AG09309 (cell line): ENCODE data around the gene PLGRKT.
"Not testable (repeated sequence)": the region's sequence is repeated elsewhere in the genome, so short reads cannot be mapped to it uniquely, and the experiment has no call there.

Source experiments
- DNase-seq: peaks from one replicate; pipeline ENCODE4 v3.0.0-alpha.2; 2010; ENCODE audit warnings: low read depth
- H3K4me3 ChIP-seq: 2 replicates; pipeline ENCODE4 v1.5.1; 2011; ENCODE audit warnings: mild to moderate bottlenecking, low read depth, low read length, moderate library complexity; ENCODE audit not compliant: control insufficient read depth
- TF ChIP-seq, protein P1 (sequence below): IDR thresholded peaks from 2 replicates; pipeline ENCODE4 v1.5.1; 2011; ENCODE audit warnings: mild to moderate bottlenecking, low read depth, low read length, inconsistent platforms; ENCODE audit not compliant: insufficient read depth, control insufficient read depth; ENCODE audit errors: missing control alignments

The PLGRKT gene

GRCh38 chr9:5480919-5481318 is 43.2 kb upstream of the PLGRKT start:
- H3K4me3 ChIP-seq, result no peak overlapping the region
- TF ChIP-seq, protein P1, sequence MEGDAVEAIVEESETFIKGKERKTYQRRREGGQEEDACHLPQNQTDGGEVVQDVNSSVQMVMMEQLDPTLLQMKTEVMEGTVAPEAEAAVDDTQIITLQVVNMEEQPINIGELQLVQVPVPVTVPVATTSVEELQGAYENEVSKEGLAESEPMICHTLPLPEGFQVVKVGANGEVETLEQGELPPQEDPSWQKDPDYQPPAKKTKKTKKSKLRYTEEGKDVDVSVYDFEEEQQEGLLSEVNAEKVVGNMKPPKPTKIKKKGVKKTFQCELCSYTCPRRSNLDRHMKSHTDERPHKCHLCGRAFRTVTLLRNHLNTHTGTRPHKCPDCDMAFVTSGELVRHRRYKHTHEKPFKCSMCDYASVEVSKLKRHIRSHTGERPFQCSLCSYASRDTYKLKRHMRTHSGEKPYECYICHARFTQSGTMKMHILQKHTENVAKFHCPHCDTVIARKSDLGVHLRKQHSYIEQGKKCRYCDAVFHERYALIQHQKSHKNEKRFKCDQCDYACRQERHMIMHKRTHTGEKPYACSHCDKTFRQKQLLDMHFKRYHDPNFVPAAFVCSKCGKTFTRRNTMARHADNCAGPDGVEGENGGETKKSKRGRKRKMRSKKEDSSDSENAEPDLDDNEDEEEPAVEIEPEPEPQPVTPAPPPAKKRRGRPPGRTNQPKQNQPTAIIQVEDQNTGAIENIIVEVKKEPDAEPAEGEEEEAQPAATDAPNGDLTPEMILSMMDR, result no peak

DNA sequence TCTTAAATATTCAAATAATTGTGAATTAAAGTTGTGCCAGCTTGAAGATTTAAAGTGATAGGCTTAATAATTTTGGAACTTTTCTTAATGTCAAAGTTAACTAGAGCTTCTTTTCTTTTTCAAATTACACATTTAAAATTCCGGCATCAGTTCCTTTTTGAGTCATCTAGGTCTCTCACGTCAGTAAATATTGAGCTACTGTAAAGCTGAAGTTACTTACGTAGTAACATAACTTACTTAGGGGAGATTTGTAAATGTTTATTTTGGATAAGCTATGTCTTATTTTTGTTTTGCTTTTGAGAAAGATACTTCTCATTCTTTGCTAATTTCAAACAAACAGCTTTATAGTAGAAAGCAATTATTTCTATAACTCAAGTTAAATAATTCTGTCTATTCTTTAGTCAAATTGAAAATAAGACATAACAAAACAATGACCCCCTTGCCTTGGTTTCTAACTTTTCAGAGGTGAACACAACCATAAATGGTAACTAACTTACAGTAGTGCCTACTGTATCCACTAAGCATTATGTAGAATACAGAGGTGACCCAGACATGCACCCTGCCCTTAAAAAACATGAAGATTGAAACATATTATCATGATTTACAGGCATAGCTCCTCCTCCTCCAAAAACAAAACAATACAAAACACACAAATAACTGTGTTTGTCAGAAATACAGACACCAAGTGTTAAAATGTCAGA is 42.4 kb upstream of the PLGRKT start:
- DNase-seq, result no peak
- TF ChIP-seq, protein P1, result no peak

More at GRCh38 chr9:5480919-5481318, 43.2 kb upstream of the PLGRKT start:
- no peak for DNase-seq

DNA sequence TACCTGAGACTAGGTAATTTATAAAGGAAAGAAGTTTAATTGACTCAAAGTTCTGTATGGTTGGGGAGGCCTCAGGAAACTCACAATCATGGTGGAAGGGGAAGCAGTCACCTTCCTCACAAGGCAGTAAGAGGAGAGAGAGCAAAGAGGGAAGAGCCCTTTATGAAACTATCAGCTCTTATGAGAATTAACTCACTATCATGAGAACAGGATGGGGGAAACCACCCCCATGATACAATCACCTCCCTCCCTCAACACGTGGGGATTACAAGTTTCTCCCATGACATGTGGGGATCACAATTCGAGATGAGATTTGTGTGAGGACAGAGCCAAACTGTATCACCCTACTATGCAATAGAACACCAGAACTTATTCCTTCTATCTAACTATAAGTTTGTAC is 40.5 kb upstream of the PLGRKT start:
- TF ChIP-seq, protein P1, result no peak
- no peak for DNase-seq

More for the DNA sequence above, 42.4 kb upstream of the PLGRKT start:
- H3K4me3 ChIP-seq, result no peak overlapping the region

DNA sequence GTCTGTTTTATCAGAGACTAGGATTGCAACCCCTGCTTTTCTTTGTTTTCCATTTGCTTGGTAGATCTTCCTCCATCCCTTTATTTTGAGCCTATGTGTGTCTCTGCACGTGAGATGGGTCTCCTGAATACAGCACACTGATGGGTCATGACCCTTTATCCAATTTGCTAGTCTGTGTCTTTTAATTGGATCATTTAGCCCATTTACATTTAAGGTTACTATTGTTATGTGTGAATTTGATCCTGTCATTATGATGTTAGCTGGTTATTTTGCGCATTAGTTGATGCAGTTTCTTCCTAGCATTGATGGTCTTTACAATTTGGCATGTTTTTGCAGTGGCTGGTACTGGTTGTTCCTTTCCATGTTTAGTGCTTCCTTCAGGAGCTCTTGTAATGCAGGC is 37.9 kb upstream of the PLGRKT start:
- DNase-seq, H3K4me3 ChIP-seq: not testable (repeated sequence)

More for the DNA sequence above, 40.5 kb upstream of the PLGRKT start:
- H3K4me3 ChIP-seq, result no peak overlapping the region

- TF ChIP-seq, protein P1, result no peak
- DNase-seq, result no peak
- H3K4me3 ChIP-seq, result no peak overlapping the region
Observed at GRCh38 chr9:5470816-5471215, 33.1 kb upstream of the PLGRKT start.

DNA sequence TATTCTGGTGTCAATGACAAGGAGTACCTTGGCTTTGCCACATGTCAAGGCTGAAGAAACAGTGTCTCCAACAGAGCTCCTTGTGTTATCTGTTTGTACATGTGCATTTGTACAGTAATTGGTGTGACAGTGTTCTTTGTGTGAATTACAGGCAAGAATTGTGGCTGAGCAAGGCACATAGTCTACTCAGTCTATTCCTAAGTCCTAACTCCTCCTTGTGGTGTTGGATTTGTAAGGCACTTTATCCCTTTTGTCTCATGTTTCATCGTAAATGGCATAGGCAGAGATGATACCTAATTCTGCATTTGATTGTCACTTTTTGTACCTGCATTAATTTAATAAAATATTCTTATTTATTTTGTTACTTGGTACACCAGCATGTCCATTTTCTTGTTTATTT is 32.4 kb upstream of the PLGRKT start:
- H3K4me3 ChIP-seq, result no peak overlapping the region
- no peak for DNase-seq
- TF ChIP-seq, protein P1, result no peak

- TF ChIP-seq, protein P1, result no peak
- no peak for DNase-seq
- no peak overlapping the region for H3K4me3 ChIP-seq
Observed at GRCh38 chr9:5468850-5469249, 31.1 kb upstream of the PLGRKT start.
